Fibroblast of pulmonary artery (primary cell): Measurements from ENCODE around the gene RALGAPA2.

Source experiments
- DNase-seq: peaks from one replicate; pipeline ENCODE4 v3.0.0-alpha.2; 2010; ENCODE audit warnings: low read depth
- H3K4me3 ChIP-seq: replicated peaks from 2 replicates; pipeline ENCODE4 v1.5.1; 2011; ENCODE audit warnings: low read depth, mild to moderate bottlenecking, control low read depth, low read length, moderate library complexity
- CTCF ChIP-seq: IDR thresholded peaks from 2 replicates; pipeline ENCODE4 v1.5.1; 2011; ENCODE audit warnings: mild to moderate bottlenecking, control low read depth, low read length, inconsistent platforms; ENCODE audit errors: missing control alignments

Gene RALGAPA2

DNA sequence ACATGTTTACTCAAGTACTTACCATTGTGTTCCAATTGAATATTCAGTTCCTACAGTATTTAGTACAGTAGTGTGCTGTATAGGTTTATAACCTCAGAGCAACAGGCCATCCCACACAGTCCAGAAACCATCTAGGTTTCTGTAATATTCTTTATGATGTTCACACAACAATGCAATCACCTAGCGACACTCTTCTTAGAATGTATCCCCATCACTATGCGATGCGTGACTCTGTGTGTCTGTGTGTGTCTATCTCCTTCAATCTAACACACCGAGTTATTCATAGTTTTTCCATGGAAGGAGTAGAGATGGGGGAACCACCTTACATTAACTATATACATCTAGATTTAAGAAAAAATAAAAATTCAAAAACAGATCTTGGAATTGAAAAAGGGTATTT lies 182.8 kb downstream of the RALGAPA2 start:
- no peak for DNase-seq
- no peak overlapping the region for H3K4me3 ChIP-seq
- TF ChIP-seq CTCF: no peak

DNA sequence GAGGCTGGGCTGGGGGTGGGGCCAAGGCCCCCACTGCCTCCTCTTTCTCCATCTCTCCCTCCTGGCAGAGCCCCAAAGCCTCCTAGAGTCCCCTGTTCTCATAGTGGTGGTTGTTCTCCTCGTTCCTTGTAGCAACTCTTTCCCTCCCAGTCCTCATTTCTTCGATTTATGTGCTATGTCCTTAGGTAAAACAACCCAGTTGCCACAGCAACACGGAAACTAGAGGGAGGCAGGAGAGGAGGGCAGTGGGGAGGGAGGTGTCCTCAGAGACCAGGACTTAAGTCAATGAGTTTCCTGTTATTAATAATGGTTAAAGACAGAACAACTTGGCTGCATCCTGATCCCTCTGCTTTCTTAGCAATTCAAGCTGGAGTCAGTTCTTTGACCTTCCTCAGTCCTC lies 183.6 kb downstream of the RALGAPA2 start:
- no peak for TF ChIP-seq CTCF
- no peak for DNase-seq
- H3K4me3 ChIP-seq: no peak overlapping the region

DNA sequence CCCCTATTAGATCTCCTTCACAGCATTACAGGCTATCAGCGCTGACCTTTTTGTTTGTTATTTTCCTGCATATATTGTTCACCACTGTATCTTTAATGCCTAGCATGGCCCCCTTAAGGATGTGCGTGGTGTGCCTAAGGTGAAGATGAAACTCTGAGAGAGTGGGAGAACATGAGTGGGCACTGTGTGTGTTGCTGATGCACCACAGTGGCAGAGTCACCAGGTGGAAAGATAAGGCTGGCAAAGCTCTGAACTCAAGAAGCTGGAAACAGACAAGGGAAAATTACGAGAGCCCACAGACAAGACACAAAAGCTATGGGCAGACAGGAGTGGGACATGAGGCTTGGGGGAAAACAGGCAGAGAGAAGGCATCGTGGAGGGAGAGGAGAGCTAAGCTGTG lies 184.8 kb downstream of the RALGAPA2 start:
- TF ChIP-seq CTCF: no peak
- no peak for DNase-seq
- no peak overlapping the region for H3K4me3 ChIP-seq

DNA sequence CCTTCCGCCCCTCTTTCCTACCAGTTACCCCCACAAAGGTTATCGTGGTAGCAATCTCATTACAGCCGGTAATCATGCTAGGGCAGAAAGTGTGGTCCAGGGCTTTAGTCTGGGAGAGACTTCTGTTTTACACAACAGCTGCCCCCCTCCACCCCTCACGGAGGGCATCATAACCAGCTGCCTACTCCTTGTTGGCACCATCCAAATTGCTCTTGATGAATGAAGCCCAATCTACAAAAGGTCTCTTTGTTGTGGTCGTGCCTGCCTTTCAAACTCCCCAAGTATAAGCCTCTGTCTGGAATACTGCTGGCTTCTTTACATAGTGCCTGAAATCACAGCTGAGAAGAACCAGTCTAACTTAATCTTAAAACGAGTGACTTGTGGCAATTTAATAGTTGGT lies 186.7 kb downstream of the RALGAPA2 start:
- DNase-seq: no peak
- no peak overlapping the region for H3K4me3 ChIP-seq
- TF ChIP-seq CTCF: no peak

GRCh38 chr20:20525214-20525613 lies 187.2 kb downstream of the RALGAPA2 start:
- no peak for TF ChIP-seq CTCF
- no peak for DNase-seq
- H3K4me3 ChIP-seq: no peak overlapping the region

DNA sequence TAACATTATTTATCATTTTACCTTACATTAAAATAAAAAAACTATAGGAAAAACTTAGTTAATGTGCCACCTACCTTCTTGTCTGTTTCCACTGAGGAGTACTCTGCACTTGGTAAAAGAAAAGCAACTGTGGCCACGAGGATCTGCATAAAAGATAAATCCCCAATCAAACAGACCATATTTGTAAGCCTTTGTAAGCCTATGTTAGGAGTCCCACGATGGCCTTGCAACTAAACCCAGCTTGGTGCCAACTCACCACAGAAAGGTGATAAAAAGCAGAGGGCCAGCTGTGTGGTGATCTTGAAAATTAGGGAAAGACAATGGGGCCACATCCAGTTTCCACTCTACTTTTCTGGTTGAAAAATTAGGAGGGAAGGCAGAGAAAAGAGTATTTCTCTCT lies 187.7 kb downstream of the RALGAPA2 start:
- TF ChIP-seq CTCF: no peak
- no peak overlapping the region for H3K4me3 ChIP-seq
- DNase-seq: no peak

- H3K4me3 ChIP-seq: no peak overlapping the region
- no peak for DNase-seq
- no peak for TF ChIP-seq CTCF
These were observed 190.7 kb downstream of the RALGAPA2 start for GRCh38 chr20:20521736-20522135.
